Motor neuron (in vitro differentiated cells): Measurements from ENCODE around the gene DNAH10. TPM values are rescaled to one million over a fixed set of nuclear protein-coding genes. Genes with fewer than 3 reads are reported as not detected.

Source experiments
- ATAC-seq, 8 experiments: fragments of 200-7000 bp; cut with Tn5 transposase; replicated peaks in 6 of 8; 2 replicates each; pipeline ENCODE4 v1.8.0; 2021; ENCODE audit warnings: mild to moderate bottlenecking in 8 of 8, moderate library complexity in 8 of 8
- H3K27ac ChIP-seq, 2 donors: fragments of 250-450 bp; sonication (Bioruptor Pico); 2 replicates each; pipeline ENCODE4 v1.9.0; 2021; ENCODE audit warnings: antibody characterized with exemption in 2 of 2, mild to moderate bottlenecking in 2 of 2, moderate library complexity in 1 of 2
- H3K4me1 ChIP-seq, 2 donors: fragments of 250-450 bp; sonication (Bioruptor Pico); replicated peaks in 1 of 2; 2 replicates each; pipeline ENCODE4 v1.6.1; 2021; ENCODE audit warnings: antibody characterized with exemption in 2 of 2, mild to moderate bottlenecking in 2 of 2, moderate library complexity in 1 of 2
- H3K4me3 ChIP-seq, 5 donors: fragments of 250-450 bp; sonication (Bioruptor Pico); 2 replicates each; pipeline ENCODE4 v1.9.0; 2021; ENCODE audit warnings: antibody characterized with exemption in 5 of 5, mild to moderate bottlenecking in 5 of 5, moderate library complexity in 4 of 5
- WGBS, 10 experiments: fragments of 450-650 bp; shearing (Covaris generic); methylation state at CpG; one replicate each; pipeline ENCODE4 v1.0.0; 2022; 5-methylcytosine and 5-hydroxymethylcytosine counted together
- in situ Hi-C, 9 experiments: fragments of 400-800 bp; cut with MboI; loops; one replicate each; pipeline ENCODE4 v1.15.0; 2021; ENCODE audit warnings: low sequenced_read_pairs in 9 of 9, low pct_unique_long_range_greater_than_20kb in 2 of 9; ENCODE audit not compliant: unreplicated experiment in 9 of 9
- total RNA-seq, 8 experiments: library from RNA; unstranded; fragments of 300-600 nt; gene quantifications; 2 replicates each; pipeline versions ENCODE4 v1.2.3 to v1.2.4, GENCODE V29; 2022

DNAH10 gene
- total RNA-seq, 8 experiments from 2014 or later = 0.67 to 153 (median 2.2) TPM

DNA sequence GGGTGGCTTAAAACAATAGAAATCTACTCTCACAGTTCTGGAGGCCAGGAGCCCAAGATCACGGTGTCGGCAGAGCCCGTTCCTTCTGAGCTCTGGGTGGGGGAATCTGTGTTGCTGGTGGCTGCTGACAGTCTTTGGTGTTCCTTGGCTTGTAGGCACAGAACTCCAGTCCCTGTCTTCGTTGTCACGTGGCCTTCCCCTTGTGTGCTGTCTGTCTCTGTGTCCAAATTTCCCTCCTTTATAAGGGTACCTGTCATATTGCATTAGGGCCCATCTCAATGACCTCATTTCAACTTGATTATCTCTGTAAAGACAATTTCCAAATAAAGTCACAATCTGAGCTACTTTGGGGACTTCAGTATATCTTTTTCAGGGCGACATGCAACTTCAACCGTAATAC lies 128.9 kb downstream of the DNAH10 start:
- in situ Hi-C loops = no loop called here
- Histone ChIP-seq H3K4me3 (no peak overlapping the region), H3K27ac (no peak overlapping the region), H3K4me1 (no peaks in the 10 kb centered on the region)
- 76 to 100% (median 86%) methylated on average over 1 to 4 of the region's 7 CpGs; no CpG with 5 or more reads in 3 of the 10 experiments for WGBS, 10 experiments
- no peak for ATAC-seq

DNA sequence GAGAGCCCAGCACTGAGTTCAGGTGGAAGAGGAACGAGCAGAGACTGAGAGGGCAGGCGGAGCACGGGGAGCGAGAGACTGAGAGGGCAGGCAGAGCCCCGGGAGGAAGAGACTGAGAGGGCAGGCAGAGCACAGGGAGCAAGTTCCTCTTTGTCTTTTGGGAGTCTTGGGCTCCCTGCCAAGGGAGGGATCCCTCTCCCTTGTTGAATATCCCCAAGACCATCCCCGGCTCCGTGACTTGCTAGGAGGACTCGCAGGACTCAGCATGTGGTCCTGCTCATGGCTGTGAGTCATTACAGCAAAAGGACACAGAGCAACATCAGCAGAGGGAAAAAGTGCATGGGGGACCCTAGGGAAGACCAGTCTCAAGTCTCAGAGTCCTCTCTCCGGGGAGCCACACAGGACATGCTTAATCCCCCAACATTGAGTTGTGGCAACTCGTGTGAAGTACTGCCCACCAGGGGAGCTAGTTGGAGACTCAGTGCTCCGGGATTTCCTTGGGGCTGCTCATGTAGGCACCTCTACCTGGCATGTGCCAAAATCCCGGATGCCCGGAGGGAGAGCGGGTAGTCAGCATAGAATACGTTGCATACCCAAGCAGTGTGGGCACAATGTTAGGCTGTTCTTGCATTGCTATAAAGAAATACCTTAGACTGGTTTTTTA lies 129.5 kb downstream of the DNAH10 start:
- ATAC-seq = peak in 1 of 8 experiments; percentile 28
- no peaks in the 10 kb centered on the region for H3K4me1 ChIP-seq
- in situ Hi-C loops = no loop called here
- WGBS, 10 experiments = 57 to 90% (median 75%) methylated on average over 1 to 12 of the region's 15 CpGs; no CpG with 5 or more reads in 2 of the 10 experiments
- no peak overlapping the region for H3K4me3 ChIP-seq
- no peak overlapping the region for H3K27ac ChIP-seq

DNA sequence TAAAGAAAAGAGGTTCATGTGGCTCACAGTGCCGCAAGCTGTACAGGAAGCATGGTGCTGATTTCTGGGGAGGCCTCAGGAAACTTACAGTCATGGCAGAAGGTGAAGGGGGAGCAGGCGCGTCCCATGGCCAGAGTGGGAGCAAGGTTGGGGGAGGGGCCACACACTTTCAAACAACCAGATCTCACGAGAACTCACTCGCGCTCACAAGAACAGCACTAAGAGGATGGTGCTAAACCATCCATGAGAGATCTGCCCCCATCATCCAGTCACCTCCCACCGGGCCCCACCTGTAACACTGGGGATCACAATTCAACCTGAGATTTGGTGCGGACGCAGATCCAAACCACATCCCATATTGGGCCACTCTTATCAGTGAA lies 130.1 kb downstream of the DNAH10 start:
- 87 to 100% (median 100%) methylated on average over 1 to 7 of the region's 9 CpGs; no CpG with 5 or more reads in 5 of the 10 experiments for WGBS, 10 experiments
- no peak for ATAC-seq
- Histone ChIP-seq H3K4me1 (no peaks in the 10 kb centered on the region), H3K27ac (no peak overlapping the region), H3K4me3 (no peak overlapping the region)
- in situ Hi-C loops = no loop called here

DNA sequence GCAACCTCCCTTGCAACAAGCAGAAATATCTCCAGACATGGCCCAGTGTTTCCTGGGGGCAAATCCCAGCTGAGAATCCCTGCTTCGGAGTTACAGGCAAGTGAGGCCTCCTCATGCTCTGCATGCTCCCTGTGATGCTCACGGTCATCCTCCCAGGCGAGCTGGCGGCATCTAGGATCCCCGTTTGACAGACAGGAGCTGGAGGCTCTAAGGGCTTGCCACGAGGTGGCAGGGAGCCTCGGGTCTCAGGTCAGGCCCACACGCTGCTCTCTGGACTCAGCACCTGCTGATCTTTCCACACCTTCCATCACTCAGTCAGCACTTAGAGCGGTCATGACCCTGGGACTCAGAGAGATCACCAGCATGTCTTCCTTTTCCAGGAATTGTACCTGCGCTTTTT lies 130.8 kb downstream of the DNAH10 start:
- H3K4me1 ChIP-seq = no peaks in the 10 kb centered on the region
- no peak overlapping the region for H3K4me3 ChIP-seq
- no peak overlapping the region for H3K27ac ChIP-seq
- WGBS, 10 experiments = 40 to 83% (median 78%) methylated on average over 1 to 9 of the region's 10 CpGs; no CpG with 5 or more reads in 6 of the 10 experiments
- ATAC-seq = no peak
- in situ Hi-C loops = no loop called here

DNA sequence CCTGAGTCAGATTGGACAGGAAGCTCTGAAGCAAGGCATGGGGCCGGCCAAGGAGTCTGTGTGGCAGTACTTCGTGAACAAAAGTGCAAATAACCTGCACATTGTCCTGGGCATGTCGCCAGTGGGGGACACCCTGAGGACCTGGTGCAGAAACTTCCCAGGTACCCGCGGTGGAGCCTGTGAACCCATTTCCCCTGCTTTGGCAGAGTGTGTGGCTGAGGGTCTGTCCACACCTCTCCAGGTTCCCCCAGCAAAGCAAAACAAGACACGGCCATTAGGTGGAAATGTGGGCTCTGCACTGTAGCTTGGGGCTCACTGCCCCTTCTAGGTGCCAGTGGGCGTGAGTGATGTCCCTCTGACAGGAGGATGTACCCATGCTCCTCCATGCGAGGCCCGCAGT lies 131.2 kb downstream of the DNAH10 start:
- no peak overlapping the region for H3K27ac ChIP-seq
- no peak for ATAC-seq
- in situ Hi-C loops = no loop called here
- H3K4me3 ChIP-seq = no peak overlapping the region
- 60 to 100% (median 82%) methylated on average over 1 to 5 of the region's 9 CpGs; no CpG with 5 or more reads in 5 of the 10 experiments for WGBS, 10 experiments
- no peaks in the 10 kb centered on the region for H3K4me1 ChIP-seq

DNA sequence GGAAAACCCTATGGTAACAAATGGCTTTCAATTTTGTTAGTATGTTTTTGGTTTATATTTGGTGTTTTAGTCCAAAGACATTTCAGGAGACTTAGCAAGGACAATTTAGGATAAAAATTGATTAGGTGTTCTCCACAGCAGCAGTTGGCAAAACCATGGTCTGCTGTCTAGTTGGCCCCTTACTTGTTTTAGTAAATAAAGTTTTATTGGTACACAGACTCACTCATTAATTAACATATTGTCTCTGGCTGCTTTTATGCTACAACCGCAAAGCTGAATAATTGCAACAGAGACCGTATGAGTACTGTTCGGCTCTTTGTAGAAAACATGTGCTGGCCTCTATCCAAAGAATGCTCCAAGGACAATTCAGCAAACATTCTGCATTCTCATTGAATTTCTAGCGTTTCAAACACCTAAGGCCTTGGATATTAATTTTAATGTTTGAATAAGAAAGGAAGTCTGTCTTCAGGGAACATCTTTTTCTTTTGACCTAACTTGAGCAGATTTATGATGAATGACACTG lies 132.8 kb downstream of the DNAH10 start:
- Histone ChIP-seq H3K27ac (no peak overlapping the region), H3K4me3 (no peak overlapping the region), H3K4me1 (no peaks in the 10 kb centered on the region)
- WGBS, 10 experiments = 7 to 91% (median 80%) methylated on average over 3 to 4 of the region's 4 CpGs; no CpG with 5 or more reads in 2 of the 10 experiments
- in situ Hi-C loops = no loop called here
- ATAC-seq = peak in 1 of 8 experiments; percentile 50

DNA sequence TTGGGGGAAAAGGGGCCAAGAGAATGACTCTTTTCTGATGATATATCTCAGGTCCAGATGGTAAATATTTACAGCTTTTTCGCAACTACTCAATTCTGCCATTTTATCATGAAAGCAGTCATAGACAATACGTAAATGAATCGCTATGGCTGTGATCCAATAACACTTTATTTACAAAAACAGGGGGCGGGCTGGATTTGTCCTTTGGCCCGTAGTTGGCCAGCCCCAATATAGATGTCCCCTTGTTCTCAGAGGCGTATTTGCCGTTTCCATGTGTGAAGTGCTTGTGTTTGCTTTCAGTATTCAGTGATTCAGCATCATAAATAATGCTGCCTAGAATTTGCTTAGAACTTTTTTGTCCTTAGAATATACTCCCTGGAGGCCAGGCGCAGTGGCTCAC lies 133.3 kb downstream of the DNAH10 start:
- H3K4me1 ChIP-seq = no peaks in the 10 kb centered on the region
- in situ Hi-C loops = no loop called here
- ATAC-seq = peak in 1 of 8 experiments; percentile 21
- no peak overlapping the region for H3K4me3 ChIP-seq
- H3K27ac ChIP-seq = no peak overlapping the region
- 80 to 100% (median 88%) methylated on average over 1 to 8 of the region's 8 CpGs; no CpG with 5 or more reads in 3 of the 10 experiments for WGBS, 10 experiments

DNA sequence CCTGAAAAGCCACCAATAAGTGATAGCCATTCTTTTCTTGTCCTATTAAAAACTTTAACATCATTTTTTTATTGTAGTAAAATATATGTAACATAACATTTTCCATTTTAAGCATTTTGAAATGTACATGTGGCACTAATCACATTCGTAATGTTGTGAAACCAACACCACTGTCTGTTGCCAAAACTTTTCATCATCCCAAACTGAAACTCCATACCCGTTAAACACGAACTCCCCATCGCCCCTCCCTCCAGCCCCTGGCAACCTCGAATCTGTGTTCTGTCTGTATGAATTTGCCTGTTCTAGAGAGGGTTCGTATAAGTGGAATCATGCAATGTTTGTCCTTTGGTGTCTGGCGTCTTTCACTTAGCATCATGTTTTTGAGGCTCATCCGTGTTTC lies 134.7 kb downstream of the DNAH10 start:
- H3K4me3 ChIP-seq = no peak overlapping the region
- in situ Hi-C loops = no loop called here
- WGBS, 10 experiments = 2 to 92% (median 64%) methylated on average over 1 to 8 of the region's 8 CpGs; no CpG with 5 or more reads in 2 of the 10 experiments
- H3K27ac ChIP-seq = no peak overlapping the region
- no peaks in the 10 kb centered on the region for H3K4me1 ChIP-seq
- peak in 3 of 8 experiments; percentile 29 to 85 (median 73) for ATAC-seq

DNA sequence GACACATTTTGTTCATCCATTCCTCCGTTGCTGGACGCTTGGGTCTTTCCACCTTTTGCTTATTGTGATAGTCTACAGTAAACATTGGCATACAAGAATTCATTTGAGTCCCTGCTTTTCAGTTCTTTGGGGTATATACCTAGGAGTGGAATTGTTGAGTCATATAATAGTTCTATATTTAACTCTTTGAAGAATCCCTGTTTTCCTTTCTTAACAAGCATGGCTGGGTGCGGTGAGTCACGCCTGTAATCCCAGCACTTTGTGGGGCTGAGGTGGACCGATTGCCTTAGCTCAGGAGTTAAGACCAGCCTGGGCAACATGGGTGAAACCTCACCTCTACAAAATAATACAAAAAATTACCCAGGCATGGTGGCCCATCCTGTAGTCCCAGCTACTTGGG lies 135.1 kb downstream of the DNAH10 start:
- H3K27ac ChIP-seq = no peak overlapping the region
- ATAC-seq = peak in 2 of 8 experiments; percentile 65 to 75
- 15 to 100% (median 80%) methylated on average over 1 to 5 of the region's 5 CpGs for WGBS, 10 experiments
- H3K4me1 ChIP-seq = no peaks in the 10 kb centered on the region
- no peak overlapping the region for H3K4me3 ChIP-seq
- in situ Hi-C loops = no loop called here

DNA sequence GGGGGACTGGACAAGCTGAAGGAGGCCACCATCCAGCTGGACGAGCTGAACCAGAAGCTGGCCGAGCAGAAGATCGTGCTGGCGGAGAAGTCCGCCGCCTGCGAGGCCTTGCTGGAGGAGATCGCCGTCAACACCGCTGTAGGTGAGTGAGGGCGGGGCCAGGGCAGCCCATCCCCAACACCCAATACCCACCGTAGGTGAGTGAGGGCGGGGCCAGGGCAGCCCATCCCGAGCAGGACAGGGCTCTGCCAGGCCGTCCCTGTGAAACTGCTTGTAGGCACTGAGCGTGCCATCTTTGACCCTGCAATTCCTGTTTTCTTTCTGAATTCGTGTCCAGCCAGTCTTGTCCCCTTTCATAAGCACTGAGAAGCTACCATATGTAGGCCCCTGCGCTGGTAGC lies 136.6 kb downstream of the DNAH10 start:
- in situ Hi-C loops = no loop called here
- Histone ChIP-seq H3K27ac (no peak overlapping the region), H3K4me1 (no peaks in the 10 kb centered on the region), H3K4me3 (no peak overlapping the region)
- WGBS, 10 experiments = 80 to 100% (median 90%) methylated on average over 1 to 7 of the region's 18 CpGs; no CpG with 5 or more reads in 3 of the 10 experiments
- ATAC-seq = no peak

DNA sequence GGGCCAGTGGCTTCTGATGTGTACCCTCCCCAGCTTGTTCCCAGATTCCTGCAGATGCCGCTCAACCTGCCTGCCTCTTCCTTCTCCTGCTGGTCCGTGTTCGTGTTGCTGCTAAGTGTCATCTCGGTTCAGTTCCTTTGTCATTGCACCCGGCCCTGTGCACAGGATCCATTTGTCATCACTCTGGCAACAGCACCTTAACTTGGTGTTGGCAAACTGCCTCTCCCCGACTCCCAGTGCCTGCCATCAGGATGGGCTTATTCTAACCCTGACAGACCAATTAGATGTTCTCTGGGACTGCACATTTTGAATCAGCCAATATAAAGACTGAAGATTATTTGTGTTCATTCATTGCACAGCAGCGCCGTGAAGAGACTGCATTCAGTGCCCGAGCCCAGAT lies 137.3 kb downstream of the DNAH10 start:
- WGBS, 10 experiments = 52 to 100% (median 87%) methylated on average over 2 to 8 of the region's 9 CpGs; no CpG with 5 or more reads in 2 of the 10 experiments

DNA sequence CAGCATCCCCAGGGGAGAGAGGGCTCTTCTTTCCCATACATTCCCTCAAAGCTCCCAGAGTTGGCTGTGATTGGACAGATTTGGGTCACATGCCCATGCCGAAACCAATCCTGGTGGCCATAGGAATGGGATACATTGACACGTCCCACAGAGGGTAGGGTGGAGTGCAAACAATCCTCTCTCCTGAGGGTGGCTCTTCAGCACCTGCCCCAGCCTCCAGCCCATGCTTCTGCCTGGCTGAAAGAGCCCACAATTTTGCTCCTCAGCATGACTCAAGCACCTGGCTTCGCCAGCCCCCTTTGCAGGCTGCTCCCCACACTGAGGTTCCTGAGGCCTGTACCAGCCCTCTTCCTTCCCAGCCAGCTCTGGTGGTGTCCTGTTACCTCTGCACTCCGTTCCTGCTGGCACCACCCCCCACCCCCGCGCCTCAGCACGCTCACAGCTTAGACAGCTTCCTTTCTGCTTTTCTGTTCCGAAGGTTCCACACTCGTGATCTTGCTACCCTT lies 138.8 kb downstream of the DNAH10 start:
- in situ Hi-C loops = no loop called here

More for the DNA sequence above, 137.3 kb downstream of the DNAH10 start:
- Histone ChIP-seq H3K4me3 (no peak overlapping the region), H3K27ac (no peak overlapping the region), H3K4me1 (no peaks in the 10 kb centered on the region)
- ATAC-seq = no peak
- in situ Hi-C loops = no loop called here

DNA sequence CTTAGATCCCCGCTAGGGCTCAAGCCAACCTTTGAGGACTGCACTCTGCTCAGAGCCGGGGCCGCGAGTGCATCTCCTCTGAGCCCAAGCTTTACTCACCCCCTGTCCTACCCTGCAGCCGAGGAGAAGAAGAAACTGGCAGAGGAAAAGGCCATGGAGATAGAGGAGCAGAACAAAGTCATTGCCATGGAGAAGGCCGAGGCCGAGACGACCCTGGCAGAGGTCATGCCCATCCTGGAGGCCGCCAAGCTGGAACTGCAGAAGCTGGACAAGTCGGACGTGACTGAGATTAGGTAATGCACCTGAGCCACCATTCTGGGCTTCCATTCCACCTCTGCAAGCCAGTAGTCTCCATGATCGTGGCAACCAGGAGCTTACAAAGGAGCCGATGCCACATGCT lies 140.7 kb downstream of the DNAH10 start:
- Histone ChIP-seq H3K4me1 (peaks cover 11 to 12% of the 10 kb centered on the region in 2 donors), H3K4me3 (no peak overlapping the region), H3K27ac (no peak overlapping the region)
- in situ Hi-C loops = no loop called here
- WGBS, 10 experiments = 96 to 100% (median 100%) methylated on average over 1 to 7 of the region's 13 CpGs; no CpG with 5 or more reads in 7 of the 10 experiments
- ATAC-seq = no peak

More for the DNA sequence above, 138.8 kb downstream of the DNAH10 start:
- Histone ChIP-seq H3K27ac (no peak overlapping the region), H3K4me3 (no peak overlapping the region), H3K4me1 (peaks cover 0 to 2% of the 10 kb centered on the region in 2 donors)
- 40 to 100% (median 60%) methylated on average over 1 to 8 of the region's 9 CpGs; no CpG with 5 or more reads in 4 of the 10 experiments for WGBS, 10 experiments
- ATAC-seq = no peak
